ENCODE measurements around the gene MUC4.
"Not testable (repeated sequence)": the region's sequence is repeated elsewhere in the genome, so short reads cannot be mapped to it uniquely, and the experiment has no call there.

MUC4 gene

DNA sequence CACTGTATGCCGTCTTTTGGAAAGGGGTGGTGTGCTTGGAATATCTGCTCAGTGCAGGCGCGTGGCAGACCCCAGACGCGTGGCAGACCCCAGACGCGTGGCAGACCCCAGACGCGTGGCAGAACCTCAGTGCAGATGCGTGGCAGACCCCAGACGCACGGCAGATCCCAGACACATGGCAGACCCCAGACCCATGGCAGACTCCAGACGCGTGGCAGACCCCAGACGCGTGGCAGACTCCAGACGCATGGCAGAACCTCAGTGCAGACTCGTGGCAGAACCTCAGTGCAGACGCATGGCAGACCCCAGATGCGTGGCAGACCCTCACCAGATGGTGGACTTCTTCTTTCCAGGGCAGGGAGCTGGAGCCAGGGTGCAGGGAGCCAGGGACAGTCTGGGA lies 637 bp upstream of the MUC4 start:
- in situ Hi-C loops (cut with HindIII; ENCODE audit: low sequenced_read_pairs), result no loop called here

GRCh38 chr3:195810455-195810845 lies 1.3 kb downstream of the MUC4 start:
- in situ Hi-C loops (cut with HindIII; ENCODE audit: low sequenced_read_pairs), result no loop called here

GRCh38 chr3:195809796-195810454 lies 1.8 kb downstream of the MUC4 start:
- in situ Hi-C loops (cut with HindIII; ENCODE audit: low sequenced_read_pairs), result no loop called here

DNA sequence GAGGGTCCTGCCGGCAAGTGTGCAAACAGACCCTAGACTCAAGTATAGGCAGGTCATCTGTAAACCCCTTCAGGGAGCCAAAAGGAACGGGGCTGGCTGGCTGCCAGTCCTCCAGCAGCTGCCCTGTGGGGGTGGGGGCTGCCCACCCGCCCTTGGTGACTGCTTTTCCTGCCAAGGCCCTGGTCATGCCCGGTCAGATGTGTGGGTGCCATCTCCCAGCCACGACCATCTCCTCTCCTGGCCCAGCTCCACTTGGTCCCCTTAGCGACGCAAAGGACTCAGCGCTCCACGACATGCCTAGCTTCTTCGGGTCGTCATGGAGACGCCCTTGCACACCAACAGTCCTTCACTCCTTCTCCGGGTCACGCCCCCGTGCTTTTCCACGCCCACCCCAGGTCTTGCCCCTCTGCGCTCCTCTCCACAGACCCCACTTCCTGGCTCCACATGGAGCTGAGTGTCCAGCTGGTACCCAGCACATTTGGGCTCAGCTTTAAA lies 2.4 kb downstream of the MUC4 start:
- in situ Hi-C loops (cut with HindIII; ENCODE audit: low sequenced_read_pairs), result no loop called here

DNA sequence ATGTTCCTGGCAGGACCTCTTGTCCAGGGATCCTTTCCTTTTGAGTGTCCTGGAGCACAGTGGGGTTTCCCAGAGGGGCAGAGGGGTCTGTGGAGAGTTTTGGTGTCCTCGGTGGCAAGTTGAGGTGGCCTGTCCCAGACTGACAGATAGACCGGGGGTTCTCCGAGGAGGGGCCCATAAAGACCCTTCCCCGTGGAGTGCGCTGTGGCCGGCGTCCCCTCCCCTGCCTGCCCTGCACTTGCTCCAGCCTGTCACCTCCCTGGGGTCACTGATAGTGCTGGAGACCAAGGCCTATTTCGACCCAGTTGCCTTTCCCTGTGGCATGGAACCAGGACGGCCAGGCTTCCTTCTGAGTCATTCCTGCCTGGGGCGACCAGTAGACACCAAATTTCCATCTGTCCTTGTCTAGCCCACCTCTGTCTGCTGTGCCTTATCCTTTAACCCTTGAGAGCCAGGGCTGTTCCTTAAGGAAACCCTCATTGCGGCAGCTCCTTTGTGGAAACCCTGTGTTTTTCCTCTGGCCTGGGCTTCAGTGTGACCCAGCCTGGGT lies 2.9 kb downstream of the MUC4 start:
- in situ Hi-C loops (cut with HindIII; ENCODE audit: low sequenced_read_pairs), result no loop called here

DNA sequence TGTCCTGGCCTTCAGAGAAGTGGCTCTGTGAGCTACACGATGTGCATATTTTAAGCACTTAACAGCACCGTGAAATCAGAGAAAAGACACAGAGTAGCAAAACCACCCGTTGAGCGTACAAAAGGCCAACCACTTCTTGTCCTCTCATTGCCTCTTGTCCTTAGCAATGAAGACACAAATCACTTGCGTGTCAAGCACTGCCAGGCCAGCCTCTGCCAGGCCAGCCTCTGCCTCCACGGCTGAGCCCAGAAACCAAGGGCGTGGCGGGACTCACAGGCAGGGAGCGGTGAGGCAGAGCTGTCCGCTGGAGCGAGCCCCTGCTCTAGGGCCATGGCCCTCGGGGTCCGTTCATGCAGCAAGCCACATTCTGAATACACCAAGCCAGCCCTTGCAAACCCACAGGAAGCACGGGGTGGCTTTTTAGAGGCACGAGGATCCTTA lies 4.0 kb downstream of the MUC4 start:
- in situ Hi-C loops (cut with HindIII; ENCODE audit: low sequenced_read_pairs), result no loop called here

DNA sequence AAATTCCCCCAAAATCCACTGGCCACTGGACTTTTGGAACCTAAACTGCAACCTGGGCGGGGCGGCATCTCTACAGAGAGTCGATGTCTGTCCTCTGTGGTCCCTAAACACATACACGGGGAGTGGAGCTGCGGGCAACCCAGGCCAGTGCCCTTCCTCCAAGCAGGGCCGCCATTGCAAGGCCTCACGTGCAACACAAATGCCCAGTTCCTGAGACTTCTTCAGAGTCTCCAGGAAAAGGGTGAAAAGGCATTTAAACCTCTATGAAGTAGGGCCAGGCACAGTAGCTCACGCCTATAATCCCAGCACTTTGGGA lies 4.9 kb downstream of the MUC4 start:
- in situ Hi-C loops (cut with HindIII; ENCODE audit: low sequenced_read_pairs), result no loop called here

- in situ Hi-C loops (cut with HindIII; ENCODE audit: low sequenced_read_pairs), result no loop called here
Measured at GRCh38 chr3:195806211-195806915, 5.4 kb downstream of the MUC4 start.

DNA sequence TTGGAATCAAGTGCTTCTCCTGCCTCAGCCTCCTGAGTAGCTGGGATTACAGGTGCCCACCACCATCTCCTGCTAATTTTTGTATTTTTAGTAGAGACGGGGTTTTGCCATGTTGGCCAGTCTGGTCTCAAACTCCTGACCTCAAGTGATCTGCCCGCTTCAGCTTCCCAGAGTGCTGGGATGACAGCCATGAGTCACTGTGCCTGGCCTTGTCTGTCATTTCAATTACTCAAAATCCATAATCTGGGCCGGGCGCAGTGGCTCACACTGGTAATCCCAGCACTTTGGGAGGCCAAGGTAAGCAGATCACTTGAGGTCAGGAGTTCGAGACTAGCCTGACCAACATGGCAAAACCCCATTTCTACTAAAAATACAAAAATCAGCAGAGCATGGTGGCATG lies 6.1 kb downstream of the MUC4 start:
- in situ Hi-C loops (cut with HindIII; ENCODE audit: low sequenced_read_pairs), result not testable (repeated sequence)

- in situ Hi-C loops (cut with HindIII; ENCODE audit: low sequenced_read_pairs), result no loop called here
Measured at GRCh38 chr3:195805181-195805580, 6.5 kb downstream of the MUC4 start.

- in situ Hi-C loops (cut with HindIII; ENCODE audit: low sequenced_read_pairs), result no loop called here
Measured at GRCh38 chr3:195803289-195803908, 8.3 kb downstream of the MUC4 start.

GRCh38 chr3:195802795-195803194 lies 8.9 kb downstream of the MUC4 start:
- in situ Hi-C loops (cut with HindIII; ENCODE audit: low sequenced_read_pairs), result no loop called here

- in situ Hi-C loops (cut with HindIII; ENCODE audit: low sequenced_read_pairs), result no loop called here
Measured at GRCh38 chr3:195802261-195802701, 9.4 kb downstream of the MUC4 start.

DNA sequence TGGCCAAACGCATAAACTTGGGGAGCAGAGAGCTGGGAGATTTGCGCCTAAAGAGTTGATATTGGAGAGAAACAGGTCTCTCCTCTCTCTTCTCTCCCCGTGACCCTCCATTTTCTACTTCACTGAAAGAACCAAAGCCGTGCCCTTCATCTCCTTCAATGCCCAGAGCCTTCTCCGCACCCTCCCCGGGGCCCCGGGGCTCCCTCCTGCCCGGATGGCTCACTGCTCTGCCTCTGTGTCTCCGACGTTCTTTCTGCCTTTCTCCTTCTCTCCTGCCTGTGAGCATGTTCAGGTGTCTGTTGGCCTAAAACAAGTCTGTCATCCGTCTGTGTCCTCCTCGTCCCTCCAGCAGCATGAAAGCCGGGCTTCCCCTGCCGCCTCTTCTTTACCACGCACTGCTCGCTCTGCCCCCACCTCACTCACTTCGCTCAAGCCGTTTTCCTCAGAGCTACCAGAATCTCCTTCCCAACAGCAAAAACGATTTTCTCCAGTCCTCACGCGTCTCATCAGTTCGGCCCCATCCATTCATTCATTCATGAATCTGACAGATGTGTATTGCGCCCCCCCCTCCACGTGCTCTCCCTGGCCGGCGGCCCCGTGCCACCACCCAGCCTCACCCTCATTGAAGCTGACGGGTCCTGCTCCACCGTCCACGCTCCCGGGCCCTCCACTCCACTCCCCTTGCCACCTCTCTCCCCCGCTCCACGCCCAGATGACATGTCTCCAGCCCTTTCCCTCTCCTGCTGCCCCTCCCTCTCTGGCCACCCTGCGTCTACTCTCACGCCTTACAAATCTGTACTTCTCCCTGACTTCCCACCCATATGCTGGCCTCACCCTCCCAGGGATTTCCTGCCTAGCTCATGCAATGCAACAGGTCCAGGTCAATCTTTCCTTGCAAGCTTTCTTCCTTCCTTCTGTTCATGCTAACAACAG lies 10.2 kb downstream of the MUC4 start:
- in situ Hi-C loops (cut with HindIII; ENCODE audit: low sequenced_read_pairs), result no loop called here

- in situ Hi-C loops (cut with HindIII; ENCODE audit: low sequenced_read_pairs), result no loop called here
Measured at GRCh38 chr3:195800240-195800639, 11.5 kb downstream of the MUC4 start.

GRCh38 chr3:195796795-195797194 lies 14.9 kb downstream of the MUC4 start:
- in situ Hi-C loops (cut with HindIII; ENCODE audit: low sequenced_read_pairs), result no loop called here

- in situ Hi-C loops (cut with HindIII; ENCODE audit: low sequenced_read_pairs), result no loop called here
Measured at GRCh38 chr3:195794708-195795107, 17.0 kb downstream of the MUC4 start.

DNA sequence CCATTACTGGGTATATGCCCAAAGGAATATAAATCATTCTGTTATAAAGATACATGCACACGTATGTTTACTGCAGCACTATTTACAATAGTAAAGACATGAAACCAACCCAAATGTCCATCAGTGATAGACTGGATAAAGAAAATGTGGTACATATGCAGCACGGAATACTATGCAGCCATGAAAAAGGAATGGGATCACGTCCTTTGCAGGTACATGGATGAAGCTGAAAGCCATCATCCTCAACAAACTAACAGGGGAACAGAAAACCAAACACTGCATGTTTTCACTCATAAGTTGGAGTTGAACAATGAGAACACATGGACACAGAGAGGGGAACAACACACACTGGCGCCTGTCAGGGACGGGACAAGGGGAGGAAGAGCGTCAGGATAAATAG lies 19.1 kb downstream of the MUC4 start:
- in situ Hi-C loops (cut with HindIII; ENCODE audit: low sequenced_read_pairs), result not testable (repeated sequence)

GRCh38 chr3:195790901-195791300 lies 20.8 kb downstream of the MUC4 start:
- in situ Hi-C loops (cut with HindIII; ENCODE audit: low sequenced_read_pairs), result no loop called here

DNA sequence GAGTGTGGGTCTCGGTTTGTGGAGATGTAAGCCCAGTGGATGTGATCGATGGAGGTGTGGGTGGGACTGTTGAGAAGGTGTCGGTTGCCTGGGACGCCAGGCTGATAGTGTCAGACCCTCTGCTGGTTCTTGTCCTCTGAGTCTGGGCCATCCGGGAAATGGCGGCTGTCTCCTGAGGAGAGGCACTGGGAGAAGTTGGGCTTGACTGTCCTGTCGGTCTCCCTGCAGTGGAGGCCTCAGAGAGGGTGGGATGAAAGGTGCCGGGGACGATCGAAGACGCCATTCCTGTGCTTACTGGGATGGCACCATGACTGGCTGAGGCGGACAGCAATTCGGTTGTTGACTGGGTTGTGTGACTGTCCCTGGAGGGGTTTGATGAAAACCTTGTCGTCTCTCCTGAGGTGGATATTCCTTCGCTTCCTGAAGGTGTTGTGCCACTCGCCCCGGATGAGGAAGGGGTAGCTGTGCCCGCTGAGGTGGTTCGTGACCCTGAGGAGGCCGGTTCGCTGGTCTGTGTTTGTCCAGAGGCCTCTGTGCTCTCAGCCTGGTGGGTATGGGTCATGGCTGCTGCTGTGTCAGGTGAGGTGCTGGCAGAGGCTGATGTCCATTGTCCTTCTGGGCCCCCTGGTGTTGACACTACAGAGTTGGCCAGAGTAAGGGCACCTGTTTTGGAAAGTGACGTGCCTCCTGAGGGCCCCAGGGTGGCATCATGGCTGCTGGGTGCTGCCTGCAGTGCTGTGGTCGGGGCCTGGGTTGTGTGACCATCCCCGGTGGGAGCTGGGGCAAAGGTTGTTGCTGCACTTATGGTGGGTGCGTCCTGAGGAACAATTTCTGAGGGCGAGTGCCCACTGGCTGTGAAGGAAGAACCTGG lies 22.8 kb downstream of the MUC4 start:
- in situ Hi-C loops (cut with HindIII; ENCODE audit: low sequenced_read_pairs), result no loop called here
